K562 (cell line): ENCODE results near the gene FAM114A1. TPM values are rescaled to one million over a fixed set of nuclear protein-coding genes. Genes with fewer than 3 reads are reported as not detected.

Experiments used
- ATAC-seq: fragments of 200-7000 bp; cut with Tn5 transposase; 3 replicates; pipeline ENCODE4 v1.9.1; 2020; ENCODE audit warnings: moderate library complexity
- BruUV-seq: library from RNA; stranded (reverse); fragments of 400-500 nt; replicated peaks from 2 replicates; lab custom pipeline; 2021; lab: Mats Ljungman, UMichigan
- CTCF ChIA-PET: fragments of 300-600 bp; formaldehyde crosslinking; extraction: SDS; loops from one replicate; lab custom pipeline; 2021; ENCODE audit warnings: low intra/inter-chr PET ratio; lab: Yijun Ruan, JAX
- POLR2A ChIA-PET: fragments of 300-600, 350-650 bp; sonication (Branson Sonifier 250); formaldehyde crosslinking; extraction: SDS; loops from one replicate; lab custom pipeline; 2021; ENCODE audit warnings: antibody characterized with exemption, inconsistent platforms; lab: Yijun Ruan, JAX
- DNase-seq, 4 experiments: peaks; one replicate each; pipeline versions ENCODE4 v3.0.0 to v3.0.0-alpha.2; 2011 to 2018; ENCODE audit warnings: low spot score in 3 of 4, mixed read lengths in 3 of 4; ENCODE audit errors: extremely low read depth in 1 of 4
- FAIRE-seq: peaks from 2 replicates; lab custom pipeline; 2011; peaks lifted over from hg19 to GRCh38; lab: Jason Lieb, UNC
- H2AFZ ChIP-seq: 2 replicates; pipeline ENCODE4 v1.6.0; 2011; ENCODE audit warnings: low read depth, low read length, control low read depth, inconsistent platforms
- H3K27ac ChIP-seq: fragments of 200-600 bp; 3 replicates; pipeline ENCODE4 v1.8.0; 2011; ENCODE audit warnings: low read depth, mild to moderate bottlenecking, control low read depth, inconsistent platforms, low read length, moderate library complexity, mixed read lengths; ENCODE audit errors: extremely low read depth
- H3K27me3 ChIP-seq, 2 experiments: fragments of 300-600 bp in 1 of 2; 2 replicates in 1 of 2; 3 replicates in 1 of 2; pipeline versions ENCODE4 v1.6.0 to v1.8.0; 2011; ENCODE audit warnings: inconsistent platforms in 2 of 2, low read length in 2 of 2, mild to moderate bottlenecking in 1 of 2, mixed read lengths in 1 of 2, moderate library complexity in 1 of 2; ENCODE audit not compliant: control insufficient read depth in 2 of 2, insufficient read depth in 2 of 2
- H3K36me3 ChIP-seq: fragments of 300-600 bp; 3 replicates; pipeline ENCODE4 v1.8.0; 2011; ENCODE audit warnings: mild to moderate bottlenecking, low read length, inconsistent platforms; ENCODE audit not compliant: control insufficient read depth, insufficient read depth
- H3K4me1 ChIP-seq, 2 experiments: fragments of 200-600 bp in 1 of 2; replicated peaks in 1 of 2; 2 replicates in 1 of 2; 3 replicates in 1 of 2; pipeline versions ENCODE4 v1.5.1 to v1.8.0; 2011; ENCODE audit warnings: inconsistent platforms in 2 of 2, low read length in 2 of 2, mild to moderate bottlenecking in 1 of 2, mixed read lengths in 1 of 2, moderate library complexity in 1 of 2; ENCODE audit not compliant: control insufficient read depth in 2 of 2, insufficient read depth in 2 of 2
- H3K4me2 ChIP-seq: 2 replicates; pipeline ENCODE4 v1.6.1; 2011; ENCODE audit warnings: low read length, control low read depth, inconsistent platforms, mixed read lengths; ENCODE audit not compliant: insufficient read depth
- H3K4me3 ChIP-seq: fragments of 200-600 bp; sonication (generic), shearing (Covaris generic); 2 replicates; pipeline ENCODE4 v1.5.1; 2016; ENCODE audit warnings: control low read depth, inconsistent platforms
- H3K79me2 ChIP-seq: fragments of 200-600 bp; 3 replicates; pipeline ENCODE4 v1.8.0; 2011; ENCODE audit warnings: low read length, inconsistent platforms; ENCODE audit not compliant: control insufficient read depth, insufficient read depth
- H3K9ac ChIP-seq, 2 experiments: 2 replicates each; pipeline versions ENCODE4 v1.6.0 to v1.6.1; 2011; ENCODE audit warnings: low read depth in 2 of 2, low read length in 2 of 2, control low read depth in 1 of 2, inconsistent platforms in 1 of 2, mild to moderate bottlenecking in 1 of 2, mixed read lengths in 1 of 2; ENCODE audit not compliant: insufficient read depth in 1 of 2
- H3K9me1 ChIP-seq: one replicate; pipeline ENCODE4 v1.6.0; 2011; ENCODE audit warnings: inconsistent platforms, mild to moderate bottlenecking, low read length, moderate library complexity; ENCODE audit not compliant: control insufficient read depth, insufficient read depth
- H3K9me3 ChIP-seq: replicated peaks from 2 replicates; pipeline ENCODE4 v1.5.1; 2011; ENCODE audit warnings: low read depth, low read length, inconsistent platforms; ENCODE audit not compliant: control insufficient read depth, insufficient read depth
- H4K20me1 ChIP-seq: replicated peaks from 2 replicates; pipeline ENCODE4 v1.6.1; 2011; ENCODE audit warnings: low read length, inconsistent platforms, mixed read lengths; ENCODE audit not compliant: control insufficient read depth, insufficient read depth
- PRPF4 ChIP-seq: fragments of 200-400 bp; formaldehyde crosslinking; IDR thresholded peaks from one replicate; pipeline ENCODE4 v1.6.1; 2017; ENCODE audit warnings: low read length, low read depth, mild to moderate bottlenecking; ENCODE audit not compliant: insufficient read depth, poor library complexity, severe bottlenecking
- SIRT6 ChIP-seq: IDR thresholded peaks from one replicate; pipeline ENCODE4 v1.6.1; 2012; ENCODE audit warnings: low read depth, mild to moderate bottlenecking, control low read depth, inconsistent platforms, low read length, moderate library complexity
- SPI1 ChIP-seq: IDR thresholded peaks from 2 replicates; pipeline ENCODE4 v1.6.1; 2011; ENCODE audit warnings: low read depth, low read length, control low read depth, borderline replicate concordance
- TCF7 ChIP-seq: sonication (generic); IDR thresholded peaks from 2 replicates; pipeline ENCODE4 v1.6.1; 2016; ENCODE audit warnings: antibody characterized with exemption, borderline replicate concordance
- ZBTB17 ChIP-seq: fragments of 450-650 bp; formaldehyde crosslinking; IDR thresholded peaks from 2 replicates; pipeline ENCODE4 v1.4.0; 2020; ENCODE audit warnings: mild to moderate bottlenecking
- ZFX ChIP-seq: sonication (generic); formaldehyde crosslinking; IDR thresholded peaks from 2 replicates; pipeline ENCODE4 v1.8.0; 2022; ENCODE audit warnings: mild to moderate bottlenecking, missing genetic modification reagents, moderate library complexity
- ZNF212 ChIP-seq: fragments of 450-650 bp; formaldehyde crosslinking; IDR thresholded peaks from 2 replicates; pipeline ENCODE4 v1.4.0; 2020; ENCODE audit warnings: mild to moderate bottlenecking
- ZNF584 ChIP-seq: fragments of 200-800 bp; sonication (Bioruptor generic); IDR thresholded peaks from 2 replicates; pipeline ENCODE4 v1.6.1; 2016; ENCODE audit warnings: low read depth, mild to moderate bottlenecking, missing genetic modification characterization, missing compliant biosample characterization
- ZNF668 ChIP-seq: fragments of 250-450 bp; sonication (Bioruptor Pico); IDR thresholded peaks from 2 replicates; pipeline ENCODE4 v1.8.0; 2022; ENCODE audit warnings: mild to moderate bottlenecking, inconsistent platforms
- WGBS: fragments of 100-300 bp; shearing (Covaris generic); methylation state at CpG from one replicate; pipeline ENCODE4 v1.1.6; 2016; ENCODE audit warnings: low coverage, mixed read lengths; ENCODE audit not compliant: insufficient coverage; ENCODE audit errors: missing lambda C conversion rate; 5-methylcytosine and 5-hydroxymethylcytosine counted together
- in situ Hi-C: fragments of 300-500 bp; cut with MboI; formaldehyde crosslinking; loops from 4 replicates; pipeline ENCODE4 v1.15.0; 2018; ENCODE audit warnings: inconsistent platforms, mixed read lengths
- intact Hi-C: fragments of 100-400 bp; cut with micrococcal nuclease; formaldehyde crosslinking; loops from 2 replicates; pipeline ENCODE4 v1.14.2; 2022
- polyA plus RNA-seq, 8 experiments: library from polyadenylated mRNA; depleted of rRNA in 4 of 8; stranded (reverse) in 5 of 8; unstranded in 3 of 8; fragments of >200 nt; fragmentation: Nextera tagmentation in 2 of 8; fragmentation: Illumina TruSeq in 1 of 8; extraction: Ambion mirVana in 2 of 8; extraction: Trizol in 1 of 8; gene quantifications; 2 replicates each; pipeline versions ENCODE4 v1.2.1 to v1.2.3, GENCODE V29; 2011 to 2014; ENCODE audit warnings: inconsistent platforms in 1 of 8, missing spikeins in 1 of 8
- total RNA-seq, 7 experiments: library from RNA; depleted of rRNA in 6 of 7; stranded (reverse); fragments of >200 nt in 6 of 7; fragmentation: Illumina TruSeq in 2 of 7; extraction: Trizol in 2 of 7; gene quantifications; 2 replicates each; pipeline versions ENCODE4 v1.2.1 to v1.2.3, GENCODE V29; 2011 to 2021; ENCODE audit warnings: low replicate concordance in 1 of 7
- TF ChIP-seq, protein P1 (sequence below): fragments of 450-650 bp; IDR thresholded peaks from 2 replicates; pipeline ENCODE4 v1.6.1; 2016; ENCODE audit warnings: low read depth
- TF ChIP-seq, protein P2 (sequence below): fragments of 250-450 bp; sonication (Bioruptor Pico); IDR thresholded peaks from 2 replicates; pipeline ENCODE4 v1.8.0; 2021; ENCODE audit warnings: mild to moderate bottlenecking, moderate library complexity
- TF ChIP-seq, protein P3 (sequence below): fragments of 200-400 bp; formaldehyde crosslinking; IDR thresholded peaks from 2 replicates; pipeline ENCODE4 v1.6.1; 2017; ENCODE audit warnings: mild to moderate bottlenecking, low read depth, low read length, moderate library complexity

FAM114A1 gene
- total and polyA plus RNA-seq, 9 of the 15 experiments (the other 6 are each of a cell fraction or from before 2014, with no cell fraction given), result 1.8 to 12.0 (median 4.3) TPM

DNA sequence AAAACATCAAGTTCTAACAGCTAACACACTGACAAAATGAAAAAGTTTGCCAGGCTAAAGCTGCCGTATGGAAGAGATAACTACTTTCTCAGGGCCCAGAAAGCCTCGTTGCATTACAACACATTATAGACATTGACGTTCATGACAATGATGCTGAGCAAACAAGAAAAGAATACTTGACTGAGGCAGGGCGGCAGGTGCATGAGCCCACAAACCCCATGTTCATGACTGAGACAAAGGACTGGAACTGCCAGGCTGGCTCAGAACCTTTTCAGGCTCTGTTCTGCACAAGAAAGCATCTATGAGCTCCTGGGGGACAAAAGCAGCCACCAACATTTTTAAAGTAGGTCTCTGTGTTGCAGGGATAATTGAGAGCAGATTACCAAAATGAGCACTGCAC lies 24.6 kb upstream of the FAM114A1 start:
- no peak overlapping the region for H3K27ac ChIP-seq
- H3K4me3 ChIP-seq, result no peak overlapping the region
- POLR2A ChIA-PET, result no interaction called here
- H3K9ac ChIP-seq, result no peak overlapping the region
- no peaks in the 10 kb centered on the region for H3K79me2 ChIP-seq
- H3K9me3 ChIP-seq, result no peaks in the 10 kb centered on the region
- peaks cover 2 to 11% of the 10 kb centered on the region in 2 experiments for H3K27me3 ChIP-seq
- H3K4me1 ChIP-seq, result no peaks in the 10 kb centered on the region; a peak in 1 of 5 replicates
- CTCF ChIA-PET, result no interaction called here
- ATAC-seq, result no peak
- intact Hi-C loops (no loop called here), in situ Hi-C loops (no loop called here)
- H3K4me2 ChIP-seq, result no peak overlapping the region
- WGBS, result 5% methylated on average over 4 of the region's 4 CpGs
- DNase-seq, result no peak
- FAIRE-seq, result no peak
- no TSS peak for BruUV-seq
- H3K9me1 ChIP-seq, result no peaks in the 10 kb centered on the region
- H4K20me1 ChIP-seq, result no peaks in the 10 kb centered on the region
- H2AFZ ChIP-seq, result no peak overlapping the region
- no peaks in the 10 kb centered on the region for H3K36me3 ChIP-seq
- TF ChIP-seq, protein P1, sequence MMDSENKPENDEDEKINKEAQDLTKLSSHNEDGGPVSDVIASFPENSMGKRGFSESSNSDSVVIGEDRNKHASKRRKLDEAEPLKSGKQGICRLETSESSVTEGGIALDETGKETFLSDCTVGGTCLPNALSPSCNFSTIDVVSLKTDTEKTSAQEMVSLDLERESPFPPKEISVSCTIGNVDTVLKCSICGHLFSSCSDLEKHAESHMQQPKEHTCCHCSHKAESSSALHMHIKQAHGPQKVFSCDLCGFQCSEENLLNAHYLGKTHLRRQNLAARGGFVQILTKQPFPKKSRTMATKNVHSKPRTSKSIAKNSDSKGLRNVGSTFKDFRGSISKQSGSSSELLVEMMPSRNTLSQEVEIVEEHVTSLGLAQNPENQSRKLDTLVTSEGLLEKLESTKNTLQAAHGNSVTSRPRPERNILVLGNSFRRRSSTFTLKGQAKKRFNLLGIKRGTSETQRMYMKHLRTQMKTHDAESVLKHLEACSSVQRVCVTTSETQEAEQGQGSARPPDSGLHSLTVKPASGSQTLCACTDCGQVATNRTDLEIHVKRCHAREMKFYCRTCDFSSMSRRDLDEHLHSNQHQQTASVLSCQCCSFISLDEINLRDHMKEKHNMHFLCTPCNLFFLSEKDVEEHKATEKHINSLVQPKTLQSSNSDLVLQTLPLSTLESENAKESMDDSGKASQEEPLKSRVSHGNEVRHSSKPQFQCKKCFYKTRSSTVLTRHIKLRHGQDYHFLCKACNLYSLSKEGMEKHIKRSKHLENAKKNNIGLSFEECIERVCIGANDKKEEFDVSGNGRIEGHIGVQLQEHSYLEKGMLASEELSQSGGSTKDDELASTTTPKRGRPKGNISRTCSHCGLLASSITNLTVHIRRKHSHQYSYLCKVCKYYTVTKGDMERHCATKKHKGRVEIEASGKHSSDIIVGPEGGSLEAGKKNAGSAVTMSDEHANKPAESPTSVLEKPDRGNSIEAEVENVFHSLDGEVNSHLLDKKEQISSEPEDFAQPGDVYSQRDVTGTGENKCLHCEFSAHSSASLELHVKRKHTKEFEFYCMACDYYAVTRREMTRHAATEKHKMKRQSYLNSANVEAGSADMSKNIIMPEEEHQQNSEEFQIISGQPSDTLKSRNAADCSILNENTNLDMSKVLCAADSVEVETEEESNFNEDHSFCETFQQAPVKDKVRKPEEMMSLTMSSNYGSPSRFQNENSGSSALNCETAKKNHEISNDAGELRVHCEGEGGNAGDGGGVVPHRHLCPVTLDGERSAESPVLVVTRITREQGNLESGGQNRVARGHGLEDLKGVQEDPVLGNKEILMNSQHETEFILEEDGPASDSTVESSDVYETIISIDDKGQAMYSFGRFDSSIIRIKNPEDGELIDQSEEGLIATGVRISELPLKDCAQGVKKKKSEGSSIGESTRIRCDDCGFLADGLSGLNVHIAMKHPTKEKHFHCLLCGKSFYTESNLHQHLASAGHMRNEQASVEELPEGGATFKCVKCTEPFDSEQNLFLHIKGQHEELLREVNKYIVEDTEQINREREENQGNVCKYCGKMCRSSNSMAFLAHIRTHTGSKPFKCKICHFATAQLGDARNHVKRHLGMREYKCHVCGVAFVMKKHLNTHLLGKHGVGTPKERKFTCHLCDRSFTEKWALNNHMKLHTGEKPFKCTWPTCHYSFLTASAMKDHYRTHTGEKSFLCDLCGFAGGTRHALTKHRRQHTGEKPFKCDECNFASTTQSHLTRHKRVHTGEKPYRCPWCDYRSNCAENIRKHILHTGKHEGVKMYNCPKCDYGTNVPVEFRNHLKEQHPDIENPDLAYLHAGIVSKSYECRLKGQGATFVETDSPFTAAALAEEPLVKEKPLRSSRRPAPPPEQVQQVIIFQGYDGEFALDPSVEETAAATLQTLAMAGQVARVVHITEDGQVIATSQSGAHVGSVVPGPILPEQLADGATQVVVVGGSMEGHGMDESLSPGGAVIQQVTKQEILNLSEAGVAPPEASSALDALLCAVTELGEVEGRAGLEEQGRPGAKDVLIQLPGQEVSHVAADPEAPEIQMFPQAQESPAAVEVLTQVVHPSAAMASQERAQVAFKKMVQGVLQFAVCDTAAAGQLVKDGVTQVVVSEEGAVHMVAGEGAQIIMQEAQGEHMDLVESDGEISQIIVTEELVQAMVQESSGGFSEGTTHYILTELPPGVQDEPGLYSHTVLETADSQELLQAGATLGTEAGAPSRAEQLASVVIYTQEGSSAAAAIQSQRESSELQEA, result no peak
- no peak for TF ChIP-seq ZNF668 (CRISPR knock-in tag)
- TF ChIP-seq SIRT6, result no peak
- TF ChIP-seq ZBTB17 (CRISPR knock-in tag), result no peak
- TF ChIP-seq, protein P2, sequence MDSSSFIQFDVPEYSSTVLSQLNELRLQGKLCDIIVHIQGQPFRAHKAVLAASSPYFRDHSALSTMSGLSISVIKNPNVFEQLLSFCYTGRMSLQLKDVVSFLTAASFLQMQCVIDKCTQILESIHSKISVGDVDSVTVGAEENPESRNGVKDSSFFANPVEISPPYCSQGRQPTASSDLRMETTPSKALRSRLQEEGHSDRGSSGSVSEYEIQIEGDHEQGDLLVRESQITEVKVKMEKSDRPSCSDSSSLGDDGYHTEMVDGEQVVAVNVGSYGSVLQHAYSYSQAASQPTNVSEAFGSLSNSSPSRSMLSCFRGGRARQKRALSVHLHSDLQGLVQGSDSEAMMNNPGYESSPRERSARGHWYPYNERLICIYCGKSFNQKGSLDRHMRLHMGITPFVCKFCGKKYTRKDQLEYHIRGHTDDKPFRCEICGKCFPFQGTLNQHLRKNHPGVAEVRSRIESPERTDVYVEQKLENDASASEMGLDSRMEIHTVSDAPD (CRISPR knock-in tag), result no peak
- no peak for TF ChIP-seq ZNF584 (CRISPR knock-in tag)
- no peak for TF ChIP-seq SPI1
- TF ChIP-seq ZFX (CRISPR knock-in tag), result no peak
- no peak for TF ChIP-seq TCF7
- TF ChIP-seq PRPF4, result no peak
- TF ChIP-seq, protein P3, sequence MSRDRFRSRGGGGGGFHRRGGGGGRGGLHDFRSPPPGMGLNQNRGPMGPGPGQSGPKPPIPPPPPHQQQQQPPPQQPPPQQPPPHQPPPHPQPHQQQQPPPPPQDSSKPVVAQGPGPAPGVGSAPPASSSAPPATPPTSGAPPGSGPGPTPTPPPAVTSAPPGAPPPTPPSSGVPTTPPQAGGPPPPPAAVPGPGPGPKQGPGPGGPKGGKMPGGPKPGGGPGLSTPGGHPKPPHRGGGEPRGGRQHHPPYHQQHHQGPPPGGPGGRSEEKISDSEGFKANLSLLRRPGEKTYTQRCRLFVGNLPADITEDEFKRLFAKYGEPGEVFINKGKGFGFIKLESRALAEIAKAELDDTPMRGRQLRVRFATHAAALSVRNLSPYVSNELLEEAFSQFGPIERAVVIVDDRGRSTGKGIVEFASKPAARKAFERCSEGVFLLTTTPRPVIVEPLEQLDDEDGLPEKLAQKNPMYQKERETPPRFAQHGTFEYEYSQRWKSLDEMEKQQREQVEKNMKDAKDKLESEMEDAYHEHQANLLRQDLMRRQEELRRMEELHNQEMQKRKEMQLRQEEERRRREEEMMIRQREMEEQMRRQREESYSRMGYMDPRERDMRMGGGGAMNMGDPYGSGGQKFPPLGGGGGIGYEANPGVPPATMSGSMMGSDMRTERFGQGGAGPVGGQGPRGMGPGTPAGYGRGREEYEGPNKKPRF, result no peak
- TF ChIP-seq ZNF212 (CRISPR knock-in tag), result no peak
